ENCODE measurements around the gene MDGA2.

The MDGA2 gene

GRCh38 chr14:47485421-47485820 is 190.0 kb downstream of the MDGA2 start:
- no peak for DNase-seq (ENCODE audit: low spot score)

GRCh38 chr14:47483449-47483848 is 192.0 kb downstream of the MDGA2 start:
- DNase-seq (ENCODE audit: low spot score) = no peak

DNA sequence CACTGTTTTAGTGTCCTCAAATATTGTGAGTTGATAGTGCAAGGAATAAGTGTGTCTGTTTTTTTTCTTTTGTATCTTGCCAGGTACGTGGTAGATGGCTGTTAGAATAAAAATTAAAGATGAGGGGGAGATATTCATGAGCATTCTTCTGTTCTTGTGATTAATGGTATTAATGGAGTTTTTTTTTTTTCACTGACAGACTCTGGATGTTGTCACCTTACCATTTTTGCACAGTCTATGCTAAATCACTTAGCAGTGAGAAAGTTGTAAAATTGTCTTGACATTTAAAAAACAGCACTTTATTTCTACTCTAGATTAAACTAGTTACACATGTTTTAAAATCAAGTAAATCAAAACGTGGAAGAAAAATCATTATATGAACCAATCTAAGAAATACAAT is 204.3 kb downstream of the MDGA2 start:
- DNase-seq (ENCODE audit: low spot score) = no peak

- DNase-seq (ENCODE audit: low spot score) = no peak
Observed at GRCh38 chr14:47466916-47467315, 208.5 kb downstream of the MDGA2 start.

- no peak for DNase-seq (ENCODE audit: low spot score)
Observed at GRCh38 chr14:47454025-47454424, 221.4 kb downstream of the MDGA2 start.

DNA sequence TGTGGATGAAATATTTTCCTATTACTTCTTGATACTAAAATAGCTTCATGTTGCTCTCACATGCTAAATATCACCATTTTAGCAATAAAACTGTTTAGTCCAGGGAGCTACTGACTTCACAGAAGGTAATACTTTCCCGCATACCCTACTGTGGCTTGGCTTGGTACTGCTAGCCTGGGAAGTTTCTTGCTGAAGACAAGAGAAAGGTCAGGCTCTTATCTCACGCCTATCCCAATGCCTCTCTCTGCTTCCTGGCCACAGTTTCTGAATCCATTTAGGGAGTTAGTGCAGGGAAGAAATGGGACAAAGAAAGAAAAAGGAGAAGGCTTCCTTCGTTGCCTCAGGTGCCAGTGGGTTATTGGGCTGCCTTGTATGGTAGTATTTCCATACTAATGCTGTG is 228.3 kb downstream of the MDGA2 start:
- no peak for DNase-seq (ENCODE audit: low spot score)

- DNase-seq (ENCODE audit: low spot score) = no peak
Observed at GRCh38 chr14:47442211-47442610, 233.2 kb downstream of the MDGA2 start.

GRCh38 chr14:47439953-47440352 is 235.5 kb downstream of the MDGA2 start:
- no peak for DNase-seq (ENCODE audit: low spot score)

DNA sequence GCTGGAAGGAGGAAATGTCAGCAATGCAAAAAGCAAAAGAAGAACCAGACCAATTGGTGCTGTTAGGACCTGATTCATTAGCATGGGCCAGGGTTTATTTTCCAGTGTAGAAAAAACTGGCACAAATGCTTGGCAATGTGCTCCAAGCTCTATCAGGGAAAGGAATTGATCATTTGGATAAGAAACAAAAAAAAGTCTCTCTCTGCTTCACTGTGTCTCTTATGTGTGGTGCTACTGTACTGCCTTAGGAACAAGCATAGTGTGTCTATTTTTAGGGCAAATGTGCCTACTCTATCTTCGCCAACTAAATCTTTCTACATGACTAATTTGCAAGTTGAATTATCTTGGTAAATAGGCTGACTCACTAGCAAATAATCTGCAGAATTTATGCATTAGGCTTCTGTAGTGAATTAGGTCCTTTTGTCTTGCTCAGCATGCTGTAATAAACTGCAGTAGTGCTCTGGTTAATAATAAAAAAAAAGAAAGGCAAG is 236.7 kb downstream of the MDGA2 start:
- no peak for DNase-seq (ENCODE audit: low spot score)

DNA sequence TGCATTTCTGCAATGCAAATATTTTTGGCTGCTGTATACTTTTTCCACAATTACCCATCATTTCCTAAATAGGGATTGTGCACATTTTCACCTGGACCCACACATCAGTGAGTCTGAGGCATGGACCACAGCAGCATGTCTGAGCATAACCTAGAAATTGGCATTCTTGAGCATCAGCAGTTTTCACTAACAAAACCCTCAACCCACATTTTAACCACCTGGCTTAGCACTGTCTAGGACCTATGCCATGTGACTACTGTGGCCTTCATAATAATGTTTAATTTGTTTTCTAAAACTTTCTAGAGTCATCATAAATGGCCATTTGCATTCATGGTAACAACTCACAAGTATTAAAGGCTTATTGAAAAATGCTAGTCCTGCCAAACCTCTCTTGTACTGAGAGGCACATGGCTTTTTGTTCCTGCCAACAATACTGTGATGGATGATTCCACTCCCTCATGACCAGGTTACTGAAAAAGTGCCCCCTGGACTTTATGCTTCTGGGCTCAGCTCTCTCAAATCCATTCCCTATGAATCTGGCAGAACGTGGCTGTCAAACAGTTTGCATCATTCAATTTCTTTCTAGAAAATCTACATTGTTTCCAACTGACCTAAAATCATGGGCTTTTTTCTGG is 240.0 kb downstream of the MDGA2 start:
- no peak for DNase-seq (ENCODE audit: low spot score)

- DNase-seq (ENCODE audit: low spot score) = no peak
Observed at GRCh38 chr14:47427629-47428028, 247.8 kb downstream of the MDGA2 start.

GRCh38 chr14:47425302-47425701 is 250.1 kb downstream of the MDGA2 start:
- DNase-seq (ENCODE audit: low spot score) = no peak

GRCh38 chr14:47422191-47422590 is 253.2 kb downstream of the MDGA2 start:
- no peak for DNase-seq (ENCODE audit: low spot score)

GRCh38 chr14:47411523-47411922 is 263.9 kb downstream of the MDGA2 start:
- DNase-seq (ENCODE audit: low spot score) = no peak

DNA sequence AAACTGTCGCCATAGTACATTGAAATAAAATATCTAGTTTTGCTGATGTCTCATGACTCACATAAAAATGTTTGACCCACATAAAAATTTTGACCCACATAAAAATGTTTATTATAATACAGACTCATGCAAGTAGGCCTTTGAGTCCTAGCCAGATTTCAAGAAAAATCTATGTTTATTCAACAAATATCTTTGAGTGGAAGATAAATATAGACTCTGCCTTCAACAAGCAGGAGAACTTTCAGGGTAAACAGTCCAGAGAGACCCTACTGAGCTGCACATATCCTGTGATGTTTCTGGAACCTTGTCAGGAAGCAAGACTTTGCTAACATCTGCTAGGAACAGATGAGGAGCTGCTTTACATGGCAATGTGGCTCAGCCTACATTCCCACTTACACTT is 283.1 kb downstream of the MDGA2 start:
- DNase-seq (ENCODE audit: low spot score) = no peak

GRCh38 chr14:47390831-47391504 is 284.4 kb downstream of the MDGA2 start:
- no peak for DNase-seq (ENCODE audit: low spot score)

DNA sequence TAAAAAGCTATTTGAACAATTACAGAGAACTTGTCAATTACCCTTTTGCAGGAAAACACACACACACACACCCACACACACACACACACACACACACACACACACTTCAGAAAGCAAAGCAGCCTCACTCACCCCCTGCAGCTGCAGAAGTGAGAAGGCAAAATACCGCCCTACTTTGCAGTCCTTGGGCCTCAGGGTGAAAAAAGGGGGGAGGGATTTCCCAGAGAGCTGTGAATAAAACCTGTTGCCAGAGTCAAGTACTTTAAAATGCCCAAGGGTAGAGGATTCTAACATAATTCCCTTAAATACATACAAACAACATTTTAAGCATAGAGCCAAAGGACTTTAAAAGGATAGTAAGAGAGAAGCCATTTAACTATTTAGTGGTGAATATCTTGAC is 285.9 kb downstream of the MDGA2 start:
- DNase-seq (ENCODE audit: low spot score) = no peak

- no peak for DNase-seq (ENCODE audit: low spot score)
Observed at GRCh38 chr14:47366006-47366405, 309.4 kb downstream of the MDGA2 start.

DNA sequence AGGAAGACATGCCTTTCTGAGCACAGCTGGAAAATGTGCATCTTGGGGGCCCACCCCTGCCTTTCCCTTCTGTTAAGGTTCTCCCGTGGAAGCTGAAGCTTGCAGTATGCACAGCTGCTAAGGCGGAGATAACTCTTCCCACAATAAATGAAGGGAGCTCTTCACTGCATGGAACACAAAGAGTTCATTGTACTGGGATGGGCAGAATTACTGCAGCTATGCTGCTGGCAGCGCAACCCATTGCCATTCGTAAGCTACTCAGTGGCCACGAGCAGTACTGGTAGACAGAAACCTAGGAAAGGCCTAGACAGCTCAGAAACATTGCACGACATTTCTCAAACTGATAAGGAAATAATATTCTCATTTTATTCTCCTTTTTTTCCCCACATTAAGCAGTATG is 310.2 kb downstream of the MDGA2 start:
- DNase-seq (ENCODE audit: low spot score) = no peak

DNA sequence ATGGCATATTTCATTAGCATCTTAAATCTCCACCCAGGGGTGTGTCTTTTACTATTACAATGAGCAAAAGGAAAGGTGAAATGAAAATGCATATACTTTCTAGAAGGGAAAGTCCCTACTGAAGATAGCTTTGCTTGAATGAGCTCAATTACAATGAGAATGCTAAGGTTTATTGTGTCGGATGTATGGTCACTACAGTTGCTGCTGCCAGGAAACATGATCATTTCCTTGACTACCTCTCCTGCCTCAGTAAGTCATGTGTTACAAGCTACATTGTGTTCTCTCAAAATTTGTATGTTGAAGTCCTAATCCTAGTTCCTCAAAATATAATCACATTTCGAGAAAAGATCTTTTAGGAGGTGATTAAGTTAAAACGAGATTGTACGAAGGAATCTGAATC is 322.2 kb downstream of the MDGA2 start:
- no peak for DNase-seq (ENCODE audit: low spot score)

GRCh38 chr14:47346849-47347248 is 328.6 kb downstream of the MDGA2 start:
- no peak for DNase-seq (ENCODE audit: low spot score)

DNA sequence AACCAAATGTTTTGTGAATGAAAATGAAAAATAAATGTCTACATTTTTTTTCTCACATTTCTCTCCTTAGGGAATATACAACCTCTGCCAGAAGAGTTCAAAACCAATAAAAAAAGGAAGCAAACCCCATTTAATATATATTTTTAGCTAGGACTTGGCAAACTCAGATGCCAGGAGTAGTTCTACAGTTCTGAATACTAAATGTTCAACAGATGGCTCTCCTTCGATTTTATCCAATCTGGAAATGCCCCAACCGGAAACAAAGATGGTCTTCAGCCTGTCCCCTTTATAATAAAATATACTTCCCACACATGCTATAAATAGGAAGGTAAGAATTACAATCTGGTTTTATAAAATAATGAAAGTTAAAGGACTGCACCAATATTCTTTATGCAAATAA is 330.4 kb downstream of the MDGA2 start:
- no peak for DNase-seq (ENCODE audit: low spot score)

GRCh38 chr14:47332939-47333338 is 342.5 kb downstream of the MDGA2 start:
- DNase-seq (ENCODE audit: low spot score) = no peak

DNA sequence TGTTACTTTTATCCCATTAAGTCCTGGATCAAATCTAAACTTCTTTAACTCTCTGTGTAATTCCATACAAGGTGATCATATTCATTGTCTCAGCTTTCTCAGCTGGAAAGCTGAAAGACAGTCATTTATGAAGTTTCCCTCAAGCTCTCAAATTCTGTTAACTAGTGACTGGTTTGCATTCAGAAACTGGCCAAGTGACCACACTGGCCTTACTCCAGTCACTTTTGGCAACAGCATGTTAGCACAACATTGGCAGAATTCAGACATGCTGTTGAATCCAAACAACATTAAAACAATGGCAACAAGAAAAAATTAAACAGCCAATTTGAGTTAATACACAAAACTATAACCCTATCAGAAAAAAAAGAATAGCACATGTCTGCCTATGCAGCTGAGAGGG is 343.3 kb downstream of the MDGA2 start:
- no peak for DNase-seq (ENCODE audit: low spot score)
